Measurements from ENCODE around the gene NMNAT2. TPM values are rescaled to one million over a fixed set of nuclear protein-coding genes. Genes with fewer than 3 reads are reported as not detected.

Gene NMNAT2
- total RNA-seq, 1 donor from 2014 or later = 0.49 TPM

DNA sequence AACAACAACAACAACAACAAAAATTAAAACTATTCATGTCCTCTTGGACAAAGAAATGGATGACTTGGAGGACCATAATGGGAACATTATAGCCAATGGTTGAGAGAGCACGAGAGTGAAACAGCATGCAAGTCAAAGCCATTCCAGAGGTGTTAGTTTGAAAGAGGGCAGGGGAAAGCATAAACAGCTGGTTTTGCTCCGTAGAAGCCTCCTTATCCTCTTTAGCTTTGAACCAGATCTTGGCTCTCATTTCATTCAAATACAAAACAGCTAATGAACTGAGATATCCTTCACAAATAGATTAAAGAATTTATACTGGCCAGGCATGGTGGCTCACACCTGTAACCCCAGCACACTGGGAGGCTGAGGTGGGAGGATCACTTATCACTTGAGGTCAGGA, 45.4 kb upstream of the NMNAT2 start:
- Histone ChIP-seq H4K20me1 (ENCODE audit: low read depth) (no peaks in the 10 kb centered on the region), H3K4me2 (no peak overlapping the region), H2AFZ (replicated peaks) (no peak overlapping the region), H3K4me1 (no peaks in the 10 kb centered on the region), H3F3A (ENCODE audit: low read depth) (no peaks in the 10 kb centered on the region), H3K9me3 (ENCODE audit: low read depth) (no peaks in the 10 kb centered on the region), H3K36me3 (no peaks in the 10 kb centered on the region), H3K9ac (no peak overlapping the region), H3K79me2 (ENCODE audit: low read depth) (no peaks in the 10 kb centered on the region), H3K4me3 (no peak overlapping the region), H3K27me3 (no peaks in the 10 kb centered on the region), H3K27ac (no peak overlapping the region)
- peaks cover 3% of the 10 kb centered on the region for H3K4me1 Mint-ChIP-seq
- TF ChIP-seq EZH2phosphoT487 (IDR thresholded peaks at IDR 0.05) (no peak), EZH2 (IDR thresholded peaks at IDR 0.05) (no peak)
- TF ChIP-seq, protein P1, sequence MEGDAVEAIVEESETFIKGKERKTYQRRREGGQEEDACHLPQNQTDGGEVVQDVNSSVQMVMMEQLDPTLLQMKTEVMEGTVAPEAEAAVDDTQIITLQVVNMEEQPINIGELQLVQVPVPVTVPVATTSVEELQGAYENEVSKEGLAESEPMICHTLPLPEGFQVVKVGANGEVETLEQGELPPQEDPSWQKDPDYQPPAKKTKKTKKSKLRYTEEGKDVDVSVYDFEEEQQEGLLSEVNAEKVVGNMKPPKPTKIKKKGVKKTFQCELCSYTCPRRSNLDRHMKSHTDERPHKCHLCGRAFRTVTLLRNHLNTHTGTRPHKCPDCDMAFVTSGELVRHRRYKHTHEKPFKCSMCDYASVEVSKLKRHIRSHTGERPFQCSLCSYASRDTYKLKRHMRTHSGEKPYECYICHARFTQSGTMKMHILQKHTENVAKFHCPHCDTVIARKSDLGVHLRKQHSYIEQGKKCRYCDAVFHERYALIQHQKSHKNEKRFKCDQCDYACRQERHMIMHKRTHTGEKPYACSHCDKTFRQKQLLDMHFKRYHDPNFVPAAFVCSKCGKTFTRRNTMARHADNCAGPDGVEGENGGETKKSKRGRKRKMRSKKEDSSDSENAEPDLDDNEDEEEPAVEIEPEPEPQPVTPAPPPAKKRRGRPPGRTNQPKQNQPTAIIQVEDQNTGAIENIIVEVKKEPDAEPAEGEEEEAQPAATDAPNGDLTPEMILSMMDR (IDR thresholded peaks at IDR 0.05) = no peak
- H3K36me3 Mint-ChIP-seq = no peaks in the 10 kb centered on the region
- H3K9me3 Mint-ChIP-seq = no peaks in the 10 kb centered on the region
- DNase-seq (ENCODE audit: low spot score) = no peak
- no peak overlapping the region for H3K4me3 Mint-ChIP-seq
- H3K27ac Mint-ChIP-seq = no peak overlapping the region
- peaks cover 6% of the 10 kb centered on the region for H3K27me3 Mint-ChIP-seq (ENCODE audit: insufficient read depth, low read depth)

DNA sequence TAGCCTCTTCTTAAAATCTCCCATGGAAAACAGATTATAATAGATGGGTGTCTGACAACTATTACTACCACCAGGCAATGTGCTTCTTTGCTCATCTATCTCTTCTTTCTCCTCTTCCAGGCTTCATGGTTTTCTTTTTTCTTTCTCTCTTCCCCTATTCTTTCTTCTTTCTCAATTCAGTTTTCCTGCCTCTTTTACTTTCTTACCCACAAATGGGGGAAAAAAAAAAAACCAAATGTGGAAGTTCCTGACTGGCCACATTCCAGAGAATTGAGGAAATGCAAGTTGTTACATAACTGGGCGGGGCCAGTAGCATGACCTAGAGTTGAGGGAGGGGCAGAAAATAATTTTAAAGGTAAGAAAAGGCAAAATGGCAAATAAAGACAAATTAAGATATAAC, 43.2 kb upstream of the NMNAT2 start:
- H3K4me3 Mint-ChIP-seq = no peak overlapping the region
- H3K4me1 ChIP-seq = no peaks in the 10 kb centered on the region
- H3K36me3 ChIP-seq = no peaks in the 10 kb centered on the region
- no peak overlapping the region for H3K27ac ChIP-seq
- H3K9me3 ChIP-seq (ENCODE audit: low read depth) = no peaks in the 10 kb centered on the region
- H3K9me3 Mint-ChIP-seq = no peaks in the 10 kb centered on the region
- DNase-seq (ENCODE audit: low spot score) = no peak
- H3K9ac ChIP-seq = no peak overlapping the region
- H3K27ac Mint-ChIP-seq = no peak overlapping the region
- H3K79me2 ChIP-seq (ENCODE audit: low read depth) = no peaks in the 10 kb centered on the region
- no peaks in the 10 kb centered on the region for H3K4me1 Mint-ChIP-seq
- H2AFZ ChIP-seq (replicated peaks) = no peak overlapping the region
- peaks cover 6% of the 10 kb centered on the region for H3K27me3 Mint-ChIP-seq (ENCODE audit: insufficient read depth, low read depth)
- TF ChIP-seq EZH2phosphoT487 (IDR thresholded peaks at IDR 0.05) (no peak), EZH2 (IDR thresholded peaks at IDR 0.05) (no peak)
- TF ChIP-seq, protein P1 (IDR thresholded peaks at IDR 0.05) = no peak
- no peaks in the 10 kb centered on the region for H3F3A ChIP-seq (ENCODE audit: low read depth)
- H3K4me3 ChIP-seq = no peak overlapping the region
- H4K20me1 ChIP-seq (ENCODE audit: low read depth) = no peaks in the 10 kb centered on the region
- no peak overlapping the region for H3K4me2 ChIP-seq
- no peaks in the 10 kb centered on the region for H3K27me3 ChIP-seq
- no peaks in the 10 kb centered on the region for H3K36me3 Mint-ChIP-seq

DNA sequence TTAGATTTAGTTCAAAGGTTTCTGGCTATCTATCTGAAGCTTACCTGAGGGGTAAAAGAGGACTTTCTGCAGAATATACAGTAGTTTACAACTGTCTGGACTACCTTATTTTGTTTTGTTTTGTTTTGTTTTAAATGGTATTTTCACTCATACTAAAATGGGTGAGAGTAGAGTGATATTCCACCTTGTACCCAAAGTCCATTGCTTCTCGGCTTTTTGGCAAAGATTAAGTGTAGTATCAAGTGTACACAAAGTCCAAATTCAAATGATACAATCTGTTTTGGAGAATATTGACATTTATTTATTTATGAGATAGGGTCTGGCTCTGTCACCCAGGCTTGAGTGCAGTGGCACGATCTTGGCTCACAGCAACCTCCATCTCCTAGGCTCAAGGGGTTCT, 42.4 kb upstream of the NMNAT2 start:
- no peak overlapping the region for H3K4me2 ChIP-seq

More for the DNA sequence above, 42.4 kb upstream of the NMNAT2 start:
- Histone ChIP-seq H3K9me3 (ENCODE audit: low read depth) (no peaks in the 10 kb centered on the region), H3K9ac (no peak overlapping the region), H3K36me3 (no peaks in the 10 kb centered on the region), H4K20me1 (ENCODE audit: low read depth) (no peaks in the 10 kb centered on the region), H3K27me3 (no peaks in the 10 kb centered on the region), H3K79me2 (ENCODE audit: low read depth) (no peaks in the 10 kb centered on the region), H3F3A (ENCODE audit: low read depth) (no peaks in the 10 kb centered on the region), H3K4me1 (no peaks in the 10 kb centered on the region), H3K27ac (no peak overlapping the region), H3K4me3 (no peak overlapping the region), H2AFZ (replicated peaks) (no peak overlapping the region)
- Mint-ChIP-seq H3K27me3 (ENCODE audit: insufficient read depth, low read depth) (peaks cover 4% of the 10 kb centered on the region), H3K4me3 (no peak overlapping the region), H3K36me3 (no peaks in the 10 kb centered on the region), H3K27ac (no peak overlapping the region), H3K4me1 (no peaks in the 10 kb centered on the region), H3K9me3 (no peaks in the 10 kb centered on the region)
- DNase-seq (ENCODE audit: low spot score) = no peak
- TF ChIP-seq EZH2 (IDR thresholded peaks at IDR 0.05) = no peak
- TF ChIP-seq, protein P1 (IDR thresholded peaks at IDR 0.05) = no peak
- TF ChIP-seq EZH2phosphoT487 (IDR thresholded peaks at IDR 0.05) = no peak
